ENCODE results near the gene TBCD.

Gene TBCD

GRCh38 chr17:82751571-82752370 is at the start of gene TBCD:
TBCD (plus strand) TSS chr17:82752065; CDS start chr17:82752194, 129 bp downstream.
- peak in 50 of 51 donors; percentile 54 to 98 (median 88) for DNase-seq

GRCh38 chr17:82702231-82702927 is 49.5 kb upstream of the TBCD start:
- DNase-seq = peak in 2 of 51 donors; percentile 11 to 63

- DNase-seq = no peak
Measured at GRCh38 chr17:82703036-82703745, 48.7 kb upstream of the TBCD start.

GRCh38 chr17:82703935-82704865 is 47.7 kb upstream of the TBCD start:
- no peak for DNase-seq

- no peak for DNase-seq
Measured at GRCh38 chr17:82704886-82705285, 47.0 kb upstream of the TBCD start.

- no peak for DNase-seq
Measured at GRCh38 chr17:82705756-82706155, 46.1 kb upstream of the TBCD start.

GRCh38 chr17:82709024-82709675 is 42.7 kb upstream of the TBCD start:
- DNase-seq = no peak

GRCh38 chr17:82709676-82710498 is 42.0 kb upstream of the TBCD start:
- DNase-seq = no peak

- DNase-seq = no peak
Measured at GRCh38 chr17:82710499-82711232, 41.2 kb upstream of the TBCD start.

GRCh38 chr17:82713071-82713723 is 38.7 kb upstream of the TBCD start:
- DNase-seq = no peak

GRCh38 chr17:82716203-82717010 is 35.5 kb upstream of the TBCD start, which contains the start of gene FN3KRP:
FN3KRP (plus strand) TSS chr17:82716706; CDS start chr17:82716756, 50 bp downstream.
- peak; percentile 39 to 97 (median 87) for DNase-seq

GRCh38 chr17:82718986-82719685 is 32.7 kb upstream of the TBCD start:
- DNase-seq = no peak

- DNase-seq = no peak
Measured at GRCh38 chr17:82720204-82720603, 31.7 kb upstream of the TBCD start.

- DNase-seq = no peak
Measured at GRCh38 chr17:82722341-82723013, 29.4 kb upstream of the TBCD start.

GRCh38 chr17:82723169-82723807 is 28.6 kb upstream of the TBCD start:
- DNase-seq = no peak
